WERI-Rb-1 (cell line): ENCODE results near the gene NSMCE3.

Experiments used
- DNase-seq: peaks from one replicate; pipeline ENCODE4 v3.0.0-alpha.2; 2020
- H3K27ac ChIP-seq: fragments of 250-450 bp; sonication (Bioruptor Pico); 2 replicates; pipeline ENCODE4 v1.5.1; 2020; ENCODE audit warnings: mild to moderate bottlenecking, moderate library complexity
- H3K27me3 ChIP-seq: fragments of 250-450 bp; sonication (Bioruptor Pico); 2 replicates; pipeline ENCODE4 v1.5.1; 2021; ENCODE audit warnings: mild to moderate bottlenecking, low read depth, moderate library complexity; ENCODE audit not compliant: insufficient read depth, severe bottlenecking
- H3K36me3 ChIP-seq: fragments of 250-450 bp; sonication (Bioruptor Pico); 2 replicates; pipeline ENCODE4 v1.5.1; 2020; ENCODE audit warnings: mild to moderate bottlenecking, moderate library complexity
- H3K4me3 ChIP-seq: 2 replicates; pipeline ENCODE4 v1.5.1; 2011; ENCODE audit warnings: low read depth, mild to moderate bottlenecking, control low read depth, low read length
- H3K9me3 ChIP-seq: fragments of 250-450 bp; sonication (Bioruptor Pico); 2 replicates; pipeline ENCODE4 v1.5.1; 2021; ENCODE audit warnings: mild to moderate bottlenecking, moderate library complexity; ENCODE audit not compliant: severe bottlenecking
- CTCF ChIP-seq: IDR thresholded peaks from 2 replicates; pipeline ENCODE4 v1.5.1; 2011; ENCODE audit warnings: low read depth, mild to moderate bottlenecking, control low read depth, inconsistent platforms, low read length

Gene NSMCE3

GRCh38 chr15:29268706-29269484, 727 bp downstream of the NSMCE3 start:
- no peak for TF ChIP-seq CTCF
- H3K4me3 ChIP-seq, result peak overlapping the region; percentile 80
- peak; percentile 11 for DNase-seq
- no peak overlapping the region for H3K27ac ChIP-seq
- peaks cover 49% of the 10 kb centered on the region for H3K27me3 ChIP-seq
- H3K9me3 ChIP-seq, result peaks cover 4% of the 10 kb centered on the region
- no peaks in the 10 kb centered on the region for H3K36me3 ChIP-seq

GRCh38 chr15:29266052-29266582, 3.5 kb downstream of the NSMCE3 start:
- H3K9me3 ChIP-seq, result peaks cover 4% of the 10 kb centered on the region
- no peak for DNase-seq
- peaks cover 39% of the 10 kb centered on the region for H3K27me3 ChIP-seq
- H3K4me3 ChIP-seq, result no peak overlapping the region
- H3K36me3 ChIP-seq, result no peaks in the 10 kb centered on the region
- no peak overlapping the region for H3K27ac ChIP-seq
- TF ChIP-seq CTCF, result no peak

GRCh38 chr15:29263289-29263688, 6.3 kb downstream of the NSMCE3 start:
- no peak overlapping the region for H3K4me3 ChIP-seq
- no peaks in the 10 kb centered on the region for H3K36me3 ChIP-seq
- peaks cover 61% of the 10 kb centered on the region for H3K27me3 ChIP-seq
- H3K27ac ChIP-seq, result no peak overlapping the region
- DNase-seq, result no peak
- H3K9me3 ChIP-seq, result no peaks in the 10 kb centered on the region
- no peak for TF ChIP-seq CTCF

GRCh38 chr15:29262738-29263137, 6.9 kb downstream of the NSMCE3 start:
- DNase-seq, result no peak
- Histone ChIP-seq H3K9me3 (no peaks in the 10 kb centered on the region), H3K27ac (no peak overlapping the region), H3K36me3 (no peaks in the 10 kb centered on the region), H3K4me3 (no peak overlapping the region), H3K27me3 (peaks cover 62% of the 10 kb centered on the region)
- TF ChIP-seq CTCF, result no peak

GRCh38 chr15:29260896-29261295, 8.7 kb downstream of the NSMCE3 start:
- H3K36me3 ChIP-seq, result no peaks in the 10 kb centered on the region
- H3K27me3 ChIP-seq, result peaks cover 72% of the 10 kb centered on the region
- TF ChIP-seq CTCF, result no peak
- DNase-seq, result no peak
- no peaks in the 10 kb centered on the region for H3K9me3 ChIP-seq
- no peak overlapping the region for H3K27ac ChIP-seq
- no peak overlapping the region for H3K4me3 ChIP-seq
